SU-DHL-6 (cell line): ENCODE measurements around the gene TNFRSF21.

Experiments
- CTCF ChIP-seq: fragments of 200-600 bp; sonication (generic); IDR thresholded peaks from one replicate; pipeline ENCODE4 v1.5.1; 2017; ENCODE audit warnings: antibody characterized with exemption, mild to moderate bottlenecking, low read length, moderate library complexity; ENCODE audit not compliant: insufficient read depth, poor library complexity, severe bottlenecking
- EZH2phosphoT487 ChIP-seq: fragments of 200-600 bp; sonication (generic), shearing (Covaris generic); conservative IDR thresholded peaks from 2 replicates; pipeline ENCODE4 v1.6.1; 2018; ENCODE audit warnings: mild to moderate bottlenecking, antibody characterized with exemption, low read length, moderate library complexity, mixed read lengths

GRCh38 chr6:47254051-47254450 is 55.7 kb downstream of the TNFRSF21 start:
- TF ChIP-seq CTCF = no peak
- TF ChIP-seq EZH2phosphoT487 = no peak
